Liver (tissue), 9 donors: ENCODE measurements around the gene EXOSC2. TPM values are rescaled to one million over a fixed set of nuclear protein-coding genes. Genes with fewer than 3 reads are reported as not detected.

Source experiments
- DNase-seq: peaks from one replicate; pipeline ENCODE4 v3.0.0-alpha.2; 2017; ENCODE audit warnings: low spot score
- H3K27ac ChIP-seq, 2 donors: one replicate each; pipeline ENCODE4 v1.7.0; 2013; ENCODE audit warnings: inconsistent platforms in 2 of 2, low read length in 2 of 2, control low read depth in 1 of 2, low read depth in 1 of 2, mild to moderate bottlenecking in 1 of 2
- H3K27me3 ChIP-seq, 4 donors: one replicate each; pipeline versions ENCODE4 v1.6.1 to v1.7.0; 2013; ENCODE audit warnings: low read length in 3 of 4, inconsistent platforms in 1 of 4, mild to moderate bottlenecking in 1 of 4, moderate library complexity in 1 of 4; ENCODE audit not compliant: control insufficient read depth in 4 of 4, insufficient read depth in 4 of 4
- H3K36me3 ChIP-seq, 4 donors: one replicate each; pipeline versions ENCODE4 v1.6.1 to v1.7.0; 2013; ENCODE audit warnings: low read length in 3 of 4, mild to moderate bottlenecking in 3 of 4, low read depth in 1 of 4, moderate library complexity in 1 of 4; ENCODE audit not compliant: control insufficient read depth in 4 of 4, insufficient read depth in 3 of 4
- H3K4me1 ChIP-seq, 4 donors: one replicate each; pipeline versions ENCODE4 v1.6.1 to v1.7.0; 2013; ENCODE audit warnings: low read length in 3 of 4, mild to moderate bottlenecking in 3 of 4, moderate library complexity in 1 of 4; ENCODE audit not compliant: control insufficient read depth in 4 of 4, insufficient read depth in 4 of 4
- H3K4me3 ChIP-seq, 3 donors: one replicate each; pipeline versions ENCODE4 v1.6.1 to v1.7.0; 2013; ENCODE audit warnings: low read length in 3 of 3, control low read depth in 1 of 3, low read depth in 1 of 3, mild to moderate bottlenecking in 1 of 3
- H3K9ac ChIP-seq, 2 donors: one replicate each; pipeline ENCODE4 v1.7.0; 2013; ENCODE audit warnings: low read length in 2 of 2, mild to moderate bottlenecking in 2 of 2, moderate library complexity in 2 of 2, control low read depth in 1 of 2, low read depth in 1 of 2
- H3K9me3 ChIP-seq, 4 donors: one replicate each; pipeline versions ENCODE4 v1.6.1 to v1.7.0; 2013; ENCODE audit warnings: low read length in 3 of 4; ENCODE audit not compliant: control insufficient read depth in 4 of 4
- ATF3 ChIP-seq: IDR thresholded peaks from 2 replicates; pipeline ENCODE4 v1.6.1; 2016; ENCODE audit warnings: antibody characterized with exemption
- CTCF ChIP-seq: fragments of 150-350 bp; IDR thresholded peaks from 2 replicates; pipeline ENCODE4 v1.5.1; 2017; ENCODE audit warnings: improper control_type of control experiment, low read depth, low read length; ENCODE audit not compliant: missing input control
- EGR1 ChIP-seq, 2 donors: IDR thresholded peaks; 2 replicates each; pipeline ENCODE4 v1.6.1; 2016 to 2018; ENCODE audit warnings: antibody characterized with exemption in 2 of 2, low read depth in 2 of 2
- FOXA1 ChIP-seq: IDR thresholded peaks from 2 replicates; pipeline ENCODE4 v1.6.1; 2016; ENCODE audit warnings: antibody characterized with exemption
- FOXA2 ChIP-seq: IDR thresholded peaks from 2 replicates; pipeline ENCODE4 v1.6.1; 2016; ENCODE audit warnings: antibody characterized with exemption
- GABPA ChIP-seq, 2 donors: IDR thresholded peaks in 1 of 2; conservative IDR thresholded peaks in 1 of 2; 2 replicates each; pipeline ENCODE4 v1.6.1; 2016; ENCODE audit warnings: antibody characterized with exemption in 2 of 2, mild to moderate bottlenecking in 1 of 2, moderate library complexity in 1 of 2
- HNF4A ChIP-seq, 2 donors: conservative IDR thresholded peaks; 2 replicates each; pipeline ENCODE4 v1.6.1; 2016; ENCODE audit warnings: antibody characterized with exemption in 2 of 2, mild to moderate bottlenecking in 2 of 2
- HNF4G ChIP-seq: IDR thresholded peaks from 2 replicates; pipeline ENCODE4 v1.6.1; 2016; ENCODE audit warnings: antibody characterized with exemption
- JUND ChIP-seq, 2 donors: IDR thresholded peaks; 2 replicates each; pipeline ENCODE4 v1.6.1; 2016; ENCODE audit warnings: antibody characterized with exemption in 2 of 2
- MAX ChIP-seq: IDR thresholded peaks from 2 replicates; pipeline ENCODE4 v1.6.1; 2016; ENCODE audit warnings: antibody characterized with exemption
- NR2F2 ChIP-seq: IDR thresholded peaks from 2 replicates; pipeline ENCODE4 v1.6.1; 2016; ENCODE audit warnings: antibody characterized with exemption
- RAD21 ChIP-seq, 2 donors: IDR thresholded peaks; 2 replicates each; pipeline ENCODE4 v1.6.1; 2016; ENCODE audit warnings: antibody characterized with exemption in 2 of 2, mild to moderate bottlenecking in 2 of 2
- REST ChIP-seq: IDR thresholded peaks from 2 replicates; pipeline ENCODE4 v1.6.1; 2016; ENCODE audit warnings: antibody characterized with exemption, mild to moderate bottlenecking
- RXRA ChIP-seq, 2 donors: IDR thresholded peaks; 2 replicates each; pipeline ENCODE4 v1.6.1; 2017 to 2018; ENCODE audit warnings: antibody characterized with exemption in 2 of 2, mild to moderate bottlenecking in 1 of 2
- SP1 ChIP-seq: IDR thresholded peaks from 2 replicates; pipeline ENCODE4 v1.6.1; 2018; ENCODE audit warnings: antibody characterized with exemption, mild to moderate bottlenecking
- TAF1 ChIP-seq: conservative IDR thresholded peaks from 2 replicates; pipeline ENCODE4 v1.6.1; 2016; ENCODE audit warnings: antibody characterized with exemption, mild to moderate bottlenecking
- ZBTB33 ChIP-seq: IDR thresholded peaks from 2 replicates; pipeline ENCODE4 v1.6.1; 2016; ENCODE audit warnings: antibody characterized with exemption
- WGBS: extraction: QIAGEN DNeasy Blood & Tissue Kit; methylation state at CpG from one replicate; pipeline ENCODE4 v1.1.7; 2013; 5-methylcytosine and 5-hydroxymethylcytosine counted together
- polyA plus RNA-seq, 2 donors: library from polyadenylated mRNA; stranded (reverse) in 1 of 2; unstranded in 1 of 2; fragments of 200-250 nt in 1 of 2; fragments of >200 nt in 1 of 2; fragmentation: Nextera tagmentation in 1 of 2; extraction: Ambion mirVana in 1 of 2; gene quantifications; one replicate each; pipeline versions ENCODE4 v1.2.1 to v1.2.3, GENCODE V29; 2013 to 2015
- total RNA-seq, 2 donors: library from RNA; depleted of rRNA; stranded (reverse); fragments of >200 nt; gene quantifications; one replicate each; pipeline ENCODE4 v1.2.3, GENCODE V29; 2014
- donor health status: healthy.
- donor health status: healthy.
- donor health status: healthy.
- donor health status: healthy.
- donor health status: healthy.

EXOSC2 gene
- total and polyA plus RNA-seq, 4 donors = 7.6 to 21.2 (median 13.1) TPM

GRCh38 chr9:130661451-130662098 is 32.0 kb upstream of the EXOSC2 start:
- 7% methylated on average over 47 of the region's 47 CpGs for WGBS

GRCh38 chr9:130662099-130662969 is 31.2 kb upstream of the EXOSC2 start:
- Histone ChIP-seq H3K4me1 (peaks cover 14 to 53% (median 22%) of the 10 kb centered on the region in 4 donors), H3K36me3 (no peaks in the 10 kb centered on the region), H3K27ac (no peak overlapping the region), H3K9me3 (no peaks in the 10 kb centered on the region), H3K9ac (no peak overlapping the region), H3K27me3 (peaks cover 3 to 25% (median 12%) of the 10 kb centered on the region in 4 donors), H3K4me3 (no peak overlapping the region)
- DNase-seq = no peak
- TF ChIP-seq GABPA (IDR thresholded peaks at IDR 0.05 in 1 of 2, conservative IDR thresholded peaks at IDR 0.05 in 1 of 2) = no peak
- TF ChIP-seq FOXA2 = no peak
- WGBS = 9% methylated on average over 49 of the region's 49 CpGs

More at GRCh38 chr9:130661451-130662098, 32.0 kb upstream of the EXOSC2 start:
- Histone ChIP-seq H3K9me3 (no peaks in the 10 kb centered on the region), H3K36me3 (no peaks in the 10 kb centered on the region), H3K9ac (no peak overlapping the region), H3K27me3 (peaks cover 6 to 25% (median 12%) of the 10 kb centered on the region in 4 donors), H3K27ac (no peak overlapping the region), H3K4me3 (peak overlapping the region in 1 of 3 donors; percentile 52), H3K4me1 (peaks cover 14 to 53% (median 22%) of the 10 kb centered on the region in 4 donors)
- TF ChIP-seq ZBTB33 = no peak
- no peak for TF ChIP-seq MAX
- TF ChIP-seq FOXA1 = no peak
- TF ChIP-seq JUND (IDR thresholded peaks at IDR 0.05) = no peak
- no peak for TF ChIP-seq TAF1
- no peak for TF ChIP-seq HNF4A (conservative IDR thresholded peaks at IDR 0.05)
- TF ChIP-seq FOXA2 = no peak
- TF ChIP-seq EGR1 (IDR thresholded peaks at IDR 0.05; ENCODE audit: low read depth in 2 of 2) = no peak
- TF ChIP-seq GABPA (IDR thresholded peaks at IDR 0.05 in 1 of 2, conservative IDR thresholded peaks at IDR 0.05 in 1 of 2) = no peak
- no peak for TF ChIP-seq RAD21 (IDR thresholded peaks at IDR 0.05)
- no peak for TF ChIP-seq HNF4G
- no peak for TF ChIP-seq SP1
- no peak for TF ChIP-seq NR2F2
- no peak for TF ChIP-seq RXRA (IDR thresholded peaks at IDR 0.05)
- DNase-seq = no peak

- TF ChIP-seq SP1 = no peak
- no peak for TF ChIP-seq RAD21 (IDR thresholded peaks at IDR 0.05)
- TF ChIP-seq JUND (IDR thresholded peaks at IDR 0.05) = no peak
- no peak for TF ChIP-seq HNF4G
- no peak for TF ChIP-seq TAF1
- TF ChIP-seq ATF3 = no peak
- TF ChIP-seq HNF4A (conservative IDR thresholded peaks at IDR 0.05) = no peak
- no peak for TF ChIP-seq RXRA (IDR thresholded peaks at IDR 0.05)
- TF ChIP-seq CTCF = no peak
- no peak for TF ChIP-seq REST
- TF ChIP-seq EGR1 (IDR thresholded peaks at IDR 0.05; ENCODE audit: low read depth in 2 of 2) = no peak
- Histone ChIP-seq H3K9me3 (no peaks in the 10 kb centered on the region), H3K27ac (no peak overlapping the region), H3K4me1 (peaks cover 14 to 53% (median 22%) of the 10 kb centered on the region in 4 donors), H3K27me3 (peaks cover 7 to 28% (median 13%) of the 10 kb centered on the region in 4 donors), H3K4me3 (peak overlapping the region in 1 of 3 donors; percentile 16), H3K9ac (no peak overlapping the region), H3K36me3 (no peaks in the 10 kb centered on the region)
- WGBS = 12% methylated on average over 15 of the region's 15 CpGs
- no peak for DNase-seq
Measured at GRCh38 chr9:130662970-130663257, 30.7 kb upstream of the EXOSC2 start.
